Activated CD4-positive, alpha-beta T cell treated with anti-CD3 and anti-CD28 coated beads, Interleukin-2, amount 50 U/mL, for 4 hours (primary cell): ENCODE results near the gene ACAA1.

Source experiments
- DNase-seq, 2 experiments: peaks; one replicate each; pipeline ENCODE4 v3.0.0-alpha.2; 2020

The ACAA1 gene

GRCh38 chr3:38117748-38118420, 19.0 kb downstream of the ACAA1 start:
- DNase-seq: peak; percentile 64 to 69

DNA sequence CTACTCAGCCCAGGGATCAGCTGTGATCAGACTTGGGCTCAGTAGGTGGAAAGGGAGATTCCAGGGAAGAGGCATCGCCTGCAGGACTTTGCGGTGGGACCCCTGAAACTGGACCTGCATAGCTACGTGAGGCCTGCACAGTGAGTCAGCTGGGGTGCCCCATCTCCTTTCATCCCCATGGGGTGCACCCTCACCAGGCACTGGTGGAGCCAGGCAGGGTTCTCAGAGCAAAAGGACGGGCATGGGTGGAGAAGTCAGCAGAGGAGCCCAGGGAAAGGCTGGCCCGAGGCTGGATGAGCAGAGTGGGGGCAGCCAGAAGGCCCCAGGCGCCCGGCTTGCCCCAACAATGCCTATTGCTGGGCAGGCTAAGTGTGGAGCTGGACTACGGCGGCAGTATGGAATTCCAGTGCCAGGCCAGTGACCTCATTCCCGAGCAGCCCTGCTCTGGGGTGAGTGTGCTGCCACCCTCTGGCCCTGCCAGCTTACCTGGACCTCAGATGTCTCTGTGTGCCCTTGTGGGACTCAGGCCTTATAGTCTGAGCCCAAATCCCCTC, 19.7 kb downstream of the ACAA1 start:
- no peak for DNase-seq

DNA sequence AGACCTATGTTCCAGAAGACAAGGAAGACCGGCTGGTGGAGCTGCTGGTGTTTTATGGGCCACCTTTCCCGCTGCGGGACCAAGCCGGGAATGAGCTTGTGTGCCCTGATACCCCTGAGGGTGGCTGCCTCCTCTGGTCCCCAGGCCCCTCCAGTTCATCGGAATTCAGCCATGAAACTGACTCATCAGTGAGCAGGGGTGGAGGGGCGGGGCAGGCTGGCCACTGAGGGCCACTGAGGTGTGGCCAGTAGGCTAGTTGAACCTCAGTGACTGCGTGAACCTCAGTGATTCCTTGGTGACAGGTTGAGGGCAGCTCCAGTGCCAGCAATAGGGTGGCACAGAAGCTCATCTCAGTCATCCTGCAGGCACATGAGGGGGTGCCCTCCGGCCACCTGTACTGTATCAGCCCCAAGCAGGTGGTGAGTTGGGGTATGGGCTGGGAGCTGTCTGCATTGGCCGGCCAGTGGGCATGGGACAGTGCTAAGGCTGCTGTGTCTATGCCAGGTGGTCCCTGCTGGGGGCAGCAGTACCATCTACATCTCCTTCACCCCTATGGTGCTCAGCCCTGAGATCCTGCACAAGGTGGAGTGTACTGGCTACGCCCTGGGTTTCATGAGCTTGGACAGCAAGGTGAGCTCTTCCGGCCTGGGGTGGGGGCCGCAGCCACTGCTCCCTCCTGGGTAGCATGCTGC, 20.3 kb downstream of the ACAA1 start:
- no peak for DNase-seq

DNA sequence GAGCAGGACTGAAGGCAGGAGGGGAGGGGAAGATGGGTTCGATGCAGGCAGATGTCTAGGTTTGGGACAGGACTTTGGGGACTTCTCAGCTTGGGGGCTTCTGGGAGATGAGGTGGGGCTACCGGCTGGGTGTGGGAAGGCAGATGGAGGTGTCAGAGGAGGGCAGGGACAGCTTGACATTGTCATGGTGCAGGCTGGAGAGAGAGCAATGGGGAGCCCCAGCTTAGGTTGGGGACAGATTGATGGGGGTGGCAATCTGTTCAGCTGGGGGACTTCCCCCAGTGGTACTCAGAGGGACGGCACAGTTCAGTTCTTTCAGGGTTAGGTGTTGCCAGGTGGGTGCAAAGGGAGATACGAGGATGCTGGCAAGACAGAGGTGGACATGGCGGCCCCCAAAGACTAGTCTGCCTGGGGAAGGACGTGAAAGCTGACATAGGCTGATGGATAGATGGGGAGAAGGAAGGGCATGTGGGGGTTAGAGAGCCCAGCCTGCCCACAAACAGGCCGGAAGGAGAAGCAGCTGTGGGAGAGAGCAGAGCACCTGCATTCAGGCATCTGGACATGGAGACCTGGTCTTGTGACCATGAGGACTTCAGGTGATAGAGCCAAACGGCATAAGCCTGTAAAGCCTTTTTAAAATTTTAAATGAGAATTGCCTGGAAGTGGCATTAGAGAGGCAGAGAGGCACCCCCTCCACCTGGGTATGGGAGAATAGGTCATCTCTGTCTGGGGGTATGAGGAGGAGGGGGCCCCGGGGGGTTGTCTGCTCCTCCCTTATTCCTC, 21.1 kb downstream of the ACAA1 start:
- DNase-seq: no peak

GRCh38 chr3:38114875-38115644, 21.9 kb downstream of the ACAA1 start:
- DNase-seq: no peak

GRCh38 chr3:38114052-38114874, 22.7 kb downstream of the ACAA1 start:
- DNase-seq: no peak

DNA sequence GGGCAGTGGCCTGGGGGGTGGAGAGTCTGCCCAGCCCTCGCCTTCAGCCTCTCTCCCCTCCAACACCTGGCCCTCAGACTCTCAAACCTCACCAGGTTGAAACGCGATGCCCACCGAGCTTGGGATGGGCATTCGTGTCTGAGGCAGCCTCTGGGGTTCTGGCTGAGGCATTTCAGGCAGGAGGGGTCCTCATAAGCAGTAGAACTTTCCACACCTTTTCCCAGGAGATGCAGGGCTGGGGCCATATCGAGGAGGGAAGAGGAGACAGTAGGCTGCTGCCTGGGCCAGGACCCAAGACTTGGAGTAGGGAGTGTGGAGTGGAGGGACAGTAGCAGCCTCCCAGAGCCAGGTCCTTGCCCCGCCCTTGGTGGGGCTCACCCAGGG, 24.6 kb downstream of the ACAA1 start:
- no peak for DNase-seq

GRCh38 chr3:38111696-38112377, 25.1 kb downstream of the ACAA1 start:
- no peak for DNase-seq

DNA sequence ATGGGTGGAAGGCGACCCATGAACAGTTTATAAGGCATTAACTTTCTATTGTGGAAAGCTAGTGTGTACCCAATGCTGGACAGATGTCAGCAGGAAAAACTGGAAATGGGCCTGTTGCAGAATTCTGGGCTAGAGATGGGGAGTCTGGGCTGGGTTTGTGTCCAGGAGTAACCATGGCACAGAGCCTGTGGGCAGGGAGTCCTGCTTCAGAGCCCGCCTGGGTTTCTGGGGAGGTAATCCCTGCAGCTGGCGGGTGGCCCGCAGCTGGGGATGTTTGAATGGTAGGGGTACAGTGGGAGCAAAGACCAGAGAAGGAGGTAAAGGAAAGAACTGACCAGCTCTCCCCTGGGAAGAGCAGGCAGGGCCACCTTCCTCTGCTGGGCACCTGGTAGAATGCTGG, 25.7 kb downstream of the ACAA1 start:
- DNase-seq: no peak

GRCh38 chr3:38110314-38111050, 26.4 kb downstream of the ACAA1 start:
- no peak for DNase-seq

DNA sequence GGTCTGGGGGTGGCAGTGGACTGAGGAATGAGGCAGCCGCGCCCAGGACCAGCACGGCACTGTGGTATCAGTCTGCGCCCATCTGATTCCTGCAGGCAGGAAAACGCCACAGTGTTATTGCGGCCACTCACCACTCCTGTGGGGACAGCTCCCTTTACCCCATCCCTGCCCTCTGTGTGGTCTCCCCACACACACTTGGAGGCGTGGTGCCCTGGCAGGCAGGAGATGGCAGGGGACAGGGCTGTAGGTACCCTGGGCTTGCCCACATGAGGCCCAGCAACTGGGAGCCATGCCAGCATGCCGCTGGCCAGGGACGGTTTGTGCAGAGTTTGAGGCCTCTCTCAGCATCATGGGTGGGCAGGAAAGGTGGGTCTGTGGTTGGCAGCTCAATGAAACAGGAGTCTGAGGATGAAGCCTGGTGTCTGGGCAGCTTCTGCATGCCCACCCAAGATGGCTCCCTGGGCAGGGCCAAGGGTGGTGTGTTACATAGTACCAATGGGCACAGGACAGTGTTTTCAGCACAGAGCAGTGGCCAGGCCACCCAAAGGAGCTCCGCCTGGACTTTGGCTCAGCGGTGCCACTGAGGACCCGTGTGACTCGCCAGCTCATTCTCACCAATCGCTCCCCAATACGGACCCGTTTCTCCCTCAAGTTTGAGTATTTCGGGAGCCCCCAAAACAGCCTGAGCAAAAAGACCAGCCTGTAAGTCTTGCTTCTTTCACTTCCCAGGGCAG, 27.2 kb downstream of the ACAA1 start:
- DNase-seq: no peak

DNA sequence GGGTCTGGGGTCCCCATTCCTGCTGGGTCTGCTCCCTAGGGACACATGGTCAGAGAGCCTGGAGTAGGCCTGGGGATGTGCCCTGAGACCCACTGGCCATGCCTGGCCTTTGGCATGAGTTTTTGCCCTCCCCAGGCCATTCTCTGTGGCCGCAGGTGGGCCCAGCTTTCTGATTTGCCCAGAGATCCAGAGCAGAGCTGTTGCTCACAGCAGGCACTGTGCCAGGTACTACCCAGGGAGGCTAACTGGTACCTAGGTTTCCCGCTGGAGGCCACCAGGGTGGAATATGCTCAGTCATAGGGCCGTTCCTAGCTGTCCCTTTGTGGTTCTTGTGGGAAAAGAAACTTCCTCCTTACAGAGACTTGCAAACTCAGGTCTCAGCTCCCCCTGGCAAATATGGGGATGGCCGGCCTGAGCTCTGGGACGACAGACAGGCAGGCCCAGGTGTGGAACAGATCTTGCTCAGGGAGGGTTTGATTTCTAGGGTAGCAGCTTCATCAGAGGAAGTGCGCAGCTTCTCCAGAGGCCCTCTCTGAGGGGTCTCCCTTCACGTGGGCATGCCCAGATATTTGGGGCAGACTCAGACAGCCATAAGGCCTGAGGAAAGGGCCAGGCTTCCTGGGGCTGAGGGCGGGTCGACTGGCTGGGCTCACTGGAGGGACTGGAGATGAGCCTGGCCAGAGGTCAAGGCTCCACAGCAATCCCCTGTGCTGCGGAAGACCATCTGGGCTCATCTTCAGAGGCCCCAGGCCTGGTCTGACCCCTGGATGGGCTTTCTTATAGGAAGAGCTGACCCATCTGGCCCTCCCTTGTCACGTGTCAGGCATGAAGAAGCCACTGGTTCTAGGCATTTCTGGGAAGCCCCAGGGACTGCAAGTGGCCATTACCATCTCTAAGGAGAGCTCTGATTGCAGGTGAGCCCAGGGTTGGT, 28.0 kb downstream of the ACAA1 start:
- DNase-seq: no peak

GRCh38 chr3:38107911-38108648, 28.8 kb downstream of the ACAA1 start:
- no peak for DNase-seq

- no peak for DNase-seq
Measured at GRCh38 chr3:38105525-38105924, 31.4 kb downstream of the ACAA1 start.

DNA sequence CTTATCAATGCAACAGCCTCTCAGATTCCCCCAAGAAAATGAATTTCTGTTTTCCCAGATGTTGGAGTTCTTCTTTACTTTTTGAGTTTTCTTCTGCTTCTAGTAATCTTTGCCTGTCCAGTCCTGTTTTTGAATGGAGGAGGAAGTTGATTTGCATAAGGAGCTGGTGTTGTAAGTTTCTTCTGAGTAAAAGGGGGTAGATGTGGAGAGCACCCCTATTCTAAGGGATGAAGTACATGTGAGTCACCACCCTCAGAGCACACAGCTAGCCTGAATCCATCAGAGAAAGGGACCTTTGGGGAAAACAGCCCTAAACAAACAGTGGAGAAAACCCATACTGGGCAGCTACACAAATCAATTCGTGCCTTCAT, 34.5 kb downstream of the ACAA1 start:
- DNase-seq: no peak

DNA sequence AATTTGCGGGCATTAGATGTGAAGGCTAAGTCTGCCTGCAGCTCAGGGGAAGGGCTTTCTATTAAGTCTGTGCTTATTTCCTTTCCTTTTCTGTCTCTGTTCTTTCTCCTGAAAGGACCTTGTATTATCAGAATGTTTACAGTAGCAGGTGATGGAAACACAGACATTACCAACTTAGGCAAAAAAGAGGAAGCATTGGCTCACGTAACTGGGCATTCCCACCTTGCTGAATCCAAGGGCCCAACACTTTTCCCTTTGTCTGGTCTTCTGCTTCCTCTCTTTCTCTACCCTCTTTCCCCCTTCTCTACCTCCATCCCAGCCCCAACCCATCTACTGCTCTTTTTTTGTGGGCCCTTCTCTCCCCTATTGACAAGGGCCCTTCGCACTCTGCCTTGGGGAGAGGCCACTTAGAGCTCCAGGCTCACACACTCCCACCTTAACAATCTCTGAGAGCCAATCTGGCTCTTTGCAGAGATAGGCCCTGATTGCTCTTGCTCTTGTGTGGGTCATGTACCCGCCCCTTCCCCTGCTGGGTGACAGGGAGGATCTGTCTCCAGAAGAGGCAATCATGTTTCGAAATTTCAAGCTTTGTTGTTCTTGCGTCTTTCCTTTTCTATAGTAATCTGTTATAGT, 35.0 kb downstream of the ACAA1 start:
- DNase-seq: no peak

GRCh38 chr3:38100498-38100897, 36.4 kb downstream of the ACAA1 start:
- DNase-seq: no peak

DNA sequence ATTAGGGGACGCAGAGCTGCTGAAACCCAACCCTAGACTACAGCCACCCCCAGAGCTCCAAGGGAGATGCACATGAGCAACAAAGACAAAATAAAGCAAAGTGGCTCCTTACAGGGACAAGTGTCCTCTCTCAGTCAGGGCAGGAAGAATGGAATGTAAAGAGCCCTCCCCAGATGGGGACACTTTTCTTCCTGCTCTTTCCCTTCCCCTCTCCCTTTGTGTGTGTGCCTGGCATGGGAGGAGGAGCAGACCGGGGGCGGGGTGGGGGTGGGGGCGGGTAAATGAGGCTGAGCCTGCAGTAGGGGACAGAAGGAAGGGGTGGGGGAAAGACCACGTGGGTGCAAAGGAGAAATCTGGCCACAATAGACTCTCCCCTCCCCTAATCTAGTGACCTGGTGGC, 37.4 kb downstream of the ACAA1 start:
- DNase-seq: no peak
